Measurements from ENCODE around the gene CRTAC1. TPM values are rescaled to one million over a fixed set of nuclear protein-coding genes. Genes with fewer than 3 reads are reported as not detected.

Gene CRTAC1
- total and polyA plus RNA-seq, 10 of the 15 experiments (the other 5 are each of a cell fraction or from before 2014, with no cell fraction given), result 0.10 TPM; not detected in 9

- Histone ChIP-seq H2AFZ (ENCODE audit: control insufficient read depth, low read depth, low read length) (no peak overlapping the region), H3K27ac (ENCODE audit: control insufficient read depth, insufficient read depth) (no peak overlapping the region), H3K27me3 (replicated peaks in 1 of 2; ENCODE audit: control insufficient read depth in 2 of 2, insufficient read depth in 2 of 2, low read length in 1 of 2) (no peaks in the 10 kb centered on the region; a peak in 2 of 4 replicates), H3K36me3 (ENCODE audit: control insufficient read depth in 2 of 2, insufficient read depth in 2 of 2, low read length in 1 of 2) (no peaks in the 10 kb centered on the region), H3K4me1 (ENCODE audit: control insufficient read depth, insufficient read depth, low read length) (no peaks in the 10 kb centered on the region), H3K4me3 (no peak overlapping the region), H3K4me2 (ENCODE audit: control insufficient read depth, insufficient read depth) (no peak overlapping the region), H3K9ac (ENCODE audit: control insufficient read depth, insufficient read depth, low read length) (no peak overlapping the region), H3K9me3 (replicated peaks; ENCODE audit: control insufficient read depth, insufficient read depth, low read length) (no peaks in the 10 kb centered on the region), H4K20me1 (ENCODE audit: control insufficient read depth, insufficient read depth) (no peaks in the 10 kb centered on the region), H3K79me2 (ENCODE audit: control insufficient read depth, insufficient read depth, low read length) (no peaks in the 10 kb centered on the region)
- ChIA-PET POLR2A (no interaction called here), CTCF (interaction anchor here (0.7 to 7.1 kb wide), 3 partner anchors 10 to 127 kb away, joined by 3 to 143 read pairs (median 6); no protein-coding TSS in a partner anchor), RAD21 (ENCODE audit: unreplicated experiment) (interaction anchor here (0.6 kb wide), 1 partner anchor 1128 kb away, joined by 3 read pairs; no protein-coding TSS in a partner anchor), SMC1A (ENCODE audit: uncharacterized antibody, unreplicated experiment) (interaction anchor here (0.6 to 0.8 kb wide), 2 partner anchors 122 to 387 kb away, joined by 3 read pairs; no protein-coding TSS in a partner anchor)
- DNase-seq (ENCODE audit: low read depth, low spot score) (no peak), FAIRE-seq (no peak), ATAC-seq (no peak)
- no TSS peak for BruUV-seq (replicated peaks)
- in situ Hi-C loops (cut with MboI) (loop anchor here (5.0 kb wide), 1 partner anchor 123 kb away; no protein-coding TSS in a partner anchor), intact Hi-C loops (cut with micrococcal nuclease; ENCODE audit: unreplicated experiment) (loop anchor here (10.0 kb wide), 1 partner anchor 746 kb away; no protein-coding TSS in a partner anchor)
- 0% methylated on average over 3 of the region's 3 CpGs for WGBS (ENCODE audit: insufficient coverage, insufficient replicate concordance, low lambda C conversion rate, missing lambda C conversion rate)
- no peak for TF ChIP-seq ZNF274 (IDR thresholded peaks at IDR 0.05; ENCODE audit: insufficient read depth, insufficient read length)
- no peak for TF ChIP-seq HSF1 (IDR thresholded peaks at IDR 0.05; ENCODE audit: low read depth, low read length)
- no peak for TF ChIP-seq POLR2AphosphoS5 (IDR thresholded peaks at IDR 0.05; ENCODE audit: low read length)
- TF ChIP-seq REST (IDR thresholded peaks at IDR 0.05; ENCODE audit: low read depth, low read length), result no peak
- TF ChIP-seq SKIL (IDR thresholded peaks at IDR 0.05; ENCODE audit: low read depth, poor library complexity, severe bottlenecking), result no peak
- no peak for TF ChIP-seq SUZ12 (IDR thresholded peaks at IDR 0.05; ENCODE audit: unreplicated experiment)
- no peak for TF ChIP-seq HDAC2 (IDR thresholded peaks at IDR 0.05)
- TF ChIP-seq E2F4 (IDR thresholded peaks at IDR 0.05; ENCODE audit: low read depth, low read length), result no peak
- no peak for TF ChIP-seq JUND (IDR thresholded peaks at IDR 0.05; ENCODE audit: low read depth, low read length)
- no peak for TF ChIP-seq SIN3A (IDR thresholded peaks at IDR 0.05; ENCODE audit: low read depth, low read length)
- no peak for TF ChIP-seq IRF3 (IDR thresholded peaks at IDR 0.05)
- no peak for TF ChIP-seq ETV6 (conservative IDR thresholded peaks at IDR 0.05 in 1 of 2, IDR thresholded peaks at IDR 0.05 in 1 of 2; ENCODE audit: borderline replicate concordance in 1 of 2, low read depth in 1 of 2)
- no peak for TF ChIP-seq NFYB (IDR thresholded peaks at IDR 0.05; ENCODE audit: insufficient read depth, low read depth, low read length)
- no peak for TF ChIP-seq ZNF622 (IDR thresholded peaks at IDR 0.05)
Measured at GRCh38 chr10:97919012-97919411, 111.4 kb downstream of the CRTAC1 start.

Measured in GM12878 (cell line).